Upper lobe of right lung (tissue), 1 donor: ENCODE data around the gene HDAC4. TPM values are rescaled to one million over a fixed set of nuclear protein-coding genes. Genes with fewer than 3 reads are reported as not detected.
A peak's percentile ranks its signal among the peaks of the same experiment; 100 is the strongest.
"Not testable (repeated sequence)": the region's sequence is repeated elsewhere in the genome, so short reads cannot be mapped to it uniquely, and the experiment has no call there.

Source experiments
- ATAC-seq: fragments of 200-7000 bp; cut with Tn5 transposase; one replicate; pipeline ENCODE4 v1.9.1; 2020; ENCODE audit warnings: mild to moderate bottlenecking, moderate library complexity
- DNase-seq: peaks from one replicate; pipeline ENCODE4 v3.0.0-alpha.2; 2020
- H3K27ac ChIP-seq: fragments of 200-600 bp; one replicate; pipeline ENCODE4 v1.8.0; 2022
- H3K27me3 ChIP-seq: fragments of 200-600 bp; one replicate; pipeline ENCODE4 v1.8.0; 2022; ENCODE audit warnings: mild to moderate bottlenecking
- H3K36me3 ChIP-seq: fragments of 200-600 bp; one replicate; pipeline ENCODE4 v1.8.0; 2022
- H3K4me1 ChIP-seq: fragments of 200-600 bp; one replicate; pipeline ENCODE4 v1.8.0; 2022
- H3K4me3 ChIP-seq: fragments of 200-600 bp; one replicate; pipeline ENCODE4 v1.8.0; 2022; ENCODE audit warnings: mild to moderate bottlenecking
- H3K9me3 ChIP-seq: fragments of 200-600 bp; one replicate; pipeline ENCODE4 v1.8.0; 2022
- CTCF ChIP-seq: fragments of 200-600 bp; IDR thresholded peaks from one replicate; pipeline ENCODE4 v1.8.0; 2022; ENCODE audit warnings: antibody characterized with exemption
- intact Hi-C: fragments of 100-400 bp; cut with DNase I; formaldehyde crosslinking; loops from one replicate; pipeline ENCODE4 v1.11.0; 2022
- total RNA-seq: library from RNA; stranded (reverse); fragmentation: NEBNext Ultra II Directional; extraction: Animal tissue kit (Norgen Biotek cat#: 25700); gene quantifications from one replicate; pipeline ENCODE4 v1.2.1, GENCODE V29; 2021
- donor health status: DM: no; HTN: yes; CAD: no; lungs with severe emphysema.

Gene HDAC4
- total RNA-seq, 1 donor from 2014 or later: 44.1 TPM

- ATAC-seq (no peak), DNase-seq (no peak)
- H3K4me1 ChIP-seq: no peaks in the 10 kb centered on the region
- no peak overlapping the region for H3K27ac ChIP-seq
- H3K9me3 ChIP-seq: no peaks in the 10 kb centered on the region
- no peak for TF ChIP-seq CTCF
- H3K4me3 ChIP-seq: no peak overlapping the region
- no peaks in the 10 kb centered on the region for H3K36me3 ChIP-seq
- H3K27me3 ChIP-seq: no peaks in the 10 kb centered on the region
- intact Hi-C loops: no loop called here
Observed at GRCh38 chr2:239042046-239042445, 358.8 kb downstream of the HDAC4 start.

- Histone ChIP-seq H3K27me3 (no peaks in the 10 kb centered on the region), H3K9me3 (no peaks in the 10 kb centered on the region), H3K36me3 (no peaks in the 10 kb centered on the region), H3K4me3 (no peak overlapping the region), H3K27ac (no peak overlapping the region), H3K4me1 (no peaks in the 10 kb centered on the region)
- intact Hi-C loops: no loop called here
- DNase-seq: no peak
- no peak for TF ChIP-seq CTCF
- ATAC-seq: no peak
Observed at GRCh38 chr2:239041062-239041461, 359.8 kb downstream of the HDAC4 start.

GRCh38 chr2:239040152-239040761 is 360.6 kb downstream of the HDAC4 start:
- peak; percentile 53 for DNase-seq
- H3K4me1 ChIP-seq: no peaks in the 10 kb centered on the region
- no peak for TF ChIP-seq CTCF
- no peaks in the 10 kb centered on the region for H3K9me3 ChIP-seq
- H3K36me3 ChIP-seq: no peaks in the 10 kb centered on the region
- no peak overlapping the region for H3K27ac ChIP-seq
- no peak for ATAC-seq
- H3K4me3 ChIP-seq: no peak overlapping the region
- no peaks in the 10 kb centered on the region for H3K27me3 ChIP-seq
- intact Hi-C loops: no loop called here

GRCh38 chr2:239039479-239039861 is 361.4 kb downstream of the HDAC4 start:
- intact Hi-C loops: no loop called here
- Histone ChIP-seq H3K9me3 (no peaks in the 10 kb centered on the region), H3K36me3 (no peaks in the 10 kb centered on the region), H3K27ac (no peak overlapping the region), H3K4me1 (no peaks in the 10 kb centered on the region), H3K27me3 (no peaks in the 10 kb centered on the region), H3K4me3 (no peak overlapping the region)
- DNase-seq (no peak), ATAC-seq (no peak)
- no peak for TF ChIP-seq CTCF

- no peak for TF ChIP-seq CTCF
Observed at GRCh38 chr2:239038773-239039478, 361.9 kb downstream of the HDAC4 start.

GRCh38 chr2:239038284-239038683 is 362.5 kb downstream of the HDAC4 start:
- H3K27ac ChIP-seq, H3K4me3 ChIP-seq, intact Hi-C loops, H3K9me3 ChIP-seq, H3K36me3 ChIP-seq, ATAC-seq, H3K4me1 ChIP-seq, DNase-seq, H3K27me3 ChIP-seq: not testable (repeated sequence)

More at GRCh38 chr2:239038773-239039478, 361.9 kb downstream of the HDAC4 start:
- H3K36me3 ChIP-seq: no peaks in the 10 kb centered on the region
- no peaks in the 10 kb centered on the region for H3K9me3 ChIP-seq
- H3K4me3 ChIP-seq: no peak overlapping the region
- peak; percentile 32 for DNase-seq
- H3K4me1 ChIP-seq: no peaks in the 10 kb centered on the region
- H3K27ac ChIP-seq: no peak overlapping the region
- ATAC-seq: no peak
- intact Hi-C loops: no loop called here
- H3K27me3 ChIP-seq: peaks cover 3% of the 10 kb centered on the region
